Measurements from ENCODE around the gene RASSF6.

The RASSF6 gene

GRCh38 chr4:73615613-73616012, 4.6 kb downstream of the RASSF6 start:
- Histone ChIP-seq H3F3A (ENCODE audit: insufficient read depth) (no peaks in the 10 kb centered on the region), H3K4me3 (ENCODE audit: insufficient read depth, low read length, poor library complexity, severe bottlenecking) (no peak overlapping the region), H4K20me1 (ENCODE audit: low read depth, low read length) (no peaks in the 10 kb centered on the region), H3K9ac (ENCODE audit: low read length) (no peak overlapping the region), H3K36me3 (ENCODE audit: low read length) (no peaks in the 10 kb centered on the region), H3K9me2 (replicated peaks; ENCODE audit: insufficient read depth, low read length) (no peaks in the 10 kb centered on the region), H3K4me2 (ENCODE audit: low read depth, low read length, poor library complexity, severe bottlenecking) (no peak overlapping the region), H3K79me2 (ENCODE audit: insufficient read depth, low read length) (no peaks in the 10 kb centered on the region), H3K27ac (ENCODE audit: low read depth, low read length) (no peak overlapping the region), H3K27me3 (ENCODE audit: low read length) (no peaks in the 10 kb centered on the region), H3K9me3 (ENCODE audit: insufficient read depth, low read length) (no peaks in the 10 kb centered on the region), H2AFZ (ENCODE audit: low read depth, low read length, severe bottlenecking) (no peak overlapping the region)
- TF ChIP-seq EZH2phosphoT487 (conservative IDR thresholded peaks at IDR 0.05; ENCODE audit: low read length) (no peak), CTCF (IDR thresholded peaks at IDR 0.05; ENCODE audit: insufficient read depth, low read length, poor library complexity, severe bottlenecking) (no peak)

GRCh38 chr4:73614311-73614867, 5.8 kb downstream of the RASSF6 start:
- H3K9me3 ChIP-seq (ENCODE audit: insufficient read depth, low read length), result no peaks in the 10 kb centered on the region
- no peaks in the 10 kb centered on the region for H3K79me2 ChIP-seq (ENCODE audit: insufficient read depth, low read length)
- no peaks in the 10 kb centered on the region for H3F3A ChIP-seq (ENCODE audit: insufficient read depth)
- H3K9ac ChIP-seq (ENCODE audit: low read length), result no peak overlapping the region
- no peak overlapping the region for H2AFZ ChIP-seq (ENCODE audit: low read depth, low read length, severe bottlenecking)
- TF ChIP-seq EZH2phosphoT487 (conservative IDR thresholded peaks at IDR 0.05; ENCODE audit: low read length) (no peak), CTCF (IDR thresholded peaks at IDR 0.05; ENCODE audit: insufficient read depth, low read length, poor library complexity, severe bottlenecking) (no peak)
- H4K20me1 ChIP-seq (ENCODE audit: low read depth, low read length), result no peaks in the 10 kb centered on the region
- H3K27me3 ChIP-seq (ENCODE audit: low read length), result no peaks in the 10 kb centered on the region
- no peak overlapping the region for H3K27ac ChIP-seq (ENCODE audit: low read depth, low read length)
- H3K4me3 ChIP-seq (ENCODE audit: insufficient read depth, low read length, poor library complexity, severe bottlenecking), result no peak overlapping the region
- no peak overlapping the region for H3K4me2 ChIP-seq (ENCODE audit: low read depth, low read length, poor library complexity, severe bottlenecking)
- no peaks in the 10 kb centered on the region for H3K9me2 ChIP-seq (replicated peaks; ENCODE audit: insufficient read depth, low read length)
- no peaks in the 10 kb centered on the region for H3K36me3 ChIP-seq (ENCODE audit: low read length)

GRCh38 chr4:73613130-73613529, 7.1 kb downstream of the RASSF6 start:
- no peak overlapping the region for H2AFZ ChIP-seq (ENCODE audit: low read depth, low read length, severe bottlenecking)
- no peaks in the 10 kb centered on the region for H3K27me3 ChIP-seq (ENCODE audit: low read length)
- peaks cover 7% of the 10 kb centered on the region; the same call in 1 of the 2 replicates for H3F3A ChIP-seq (ENCODE audit: insufficient read depth)
- no peaks in the 10 kb centered on the region for H3K79me2 ChIP-seq (ENCODE audit: insufficient read depth, low read length)
- no peaks in the 10 kb centered on the region for H4K20me1 ChIP-seq (ENCODE audit: low read depth, low read length)
- no peak overlapping the region for H3K27ac ChIP-seq (ENCODE audit: low read depth, low read length)
- H3K36me3 ChIP-seq (ENCODE audit: low read length), result no peaks in the 10 kb centered on the region
- H3K4me3 ChIP-seq (ENCODE audit: insufficient read depth, low read length, poor library complexity, severe bottlenecking), result no peak overlapping the region
- no peak overlapping the region for H3K4me2 ChIP-seq (ENCODE audit: low read depth, low read length, poor library complexity, severe bottlenecking)
- TF ChIP-seq EZH2phosphoT487 (conservative IDR thresholded peaks at IDR 0.05; ENCODE audit: low read length) (no peak), CTCF (IDR thresholded peaks at IDR 0.05; ENCODE audit: insufficient read depth, low read length, poor library complexity, severe bottlenecking) (no peak)
- no peaks in the 10 kb centered on the region for H3K9me2 ChIP-seq (replicated peaks; ENCODE audit: insufficient read depth, low read length)
- no peak overlapping the region for H3K9ac ChIP-seq (ENCODE audit: low read length)
- H3K9me3 ChIP-seq (ENCODE audit: insufficient read depth, low read length), result no peaks in the 10 kb centered on the region
